GM18498 (cell line): ENCODE results near the gene POLR1E.
"Not testable (repeated sequence)": the region's sequence is repeated elsewhere in the genome, so short reads cannot be mapped to it uniquely, and the experiment has no call there.

Experiments
- ATAC-seq: cut with Tn5 transposase; IDR thresholded peaks from one replicate; pipeline ENCODE4 v1.9.1; 2021; ENCODE audit warnings: mild to moderate bottlenecking, moderate library complexity; ENCODE audit not compliant: unreplicated experiment

Gene POLR1E

GRCh38 chr9:37464426-37465248 is 21.1 kb upstream of the POLR1E start:
- ATAC-seq, result peak; percentile 34

- ATAC-seq, result peak; percentile 83
These were observed 20.3 kb upstream of the POLR1E start, which contains the start of gene ZBTB5 for GRCh38 chr9:37465249-37466036. Gene ZBTB5, minus strand, starts transcription at chr9:37465450. Its CDS starts 22,899 bp downstream, at chr9:37442551.

GRCh38 chr9:37466037-37466709 is 19.6 kb upstream of the POLR1E start:
- peak; percentile 11 for ATAC-seq

- ATAC-seq, result not testable (repeated sequence)
These were observed 18.2 kb upstream of the POLR1E start for GRCh38 chr9:37467530-37467929.

GRCh38 chr9:37468620-37469019 is 17.1 kb upstream of the POLR1E start:
- ATAC-seq, result no peak

GRCh38 chr9:37471942-37472684 is 13.6 kb upstream of the POLR1E start:
- no peak for ATAC-seq

GRCh38 chr9:37473982-37474381 is 11.8 kb upstream of the POLR1E start:
- ATAC-seq, result not testable (repeated sequence)

GRCh38 chr9:37474438-37474837 is 11.3 kb upstream of the POLR1E start:
- no peak for ATAC-seq

- no peak for ATAC-seq
These were observed 8.8 kb upstream of the POLR1E start for GRCh38 chr9:37476930-37477329.

- ATAC-seq, result not testable (repeated sequence)
These were observed 8.3 kb upstream of the POLR1E start for GRCh38 chr9:37477443-37477842.

GRCh38 chr9:37477987-37478619 is 7.6 kb upstream of the POLR1E start:
- ATAC-seq, result not testable (repeated sequence)

- no peak for ATAC-seq
These were observed 5.0 kb upstream of the POLR1E start for GRCh38 chr9:37480759-37481158.

- no peak for ATAC-seq
These were observed 488 bp downstream of the POLR1E start for GRCh38 chr9:37486256-37486615.

GRCh38 chr9:37486616-37487548 is 1.1 kb downstream of the POLR1E start:
- ATAC-seq, result no peak

- no peak for ATAC-seq
These were observed 6.2 kb downstream of the POLR1E start for GRCh38 chr9:37491939-37492338.

- no peak for ATAC-seq
These were observed 9.8 kb downstream of the POLR1E start for GRCh38 chr9:37495571-37495970.

GRCh38 chr9:37496020-37496419 is 10.3 kb downstream of the POLR1E start:
- no peak for ATAC-seq

GRCh38 chr9:37497320-37497719 is 11.6 kb downstream of the POLR1E start:
- ATAC-seq, result no peak

GRCh38 chr9:37498457-37498856 is 12.7 kb downstream of the POLR1E start:
- no peak for ATAC-seq
